Fibroblast of skin of left quadriceps (primary cell): ENCODE data around the gene CDYL2.
"Not testable (repeated sequence)": the region's sequence is repeated elsewhere in the genome, so short reads cannot be mapped to it uniquely, and the experiment has no call there.

Source experiments
- DNase-seq, 2 experiments: peaks; one replicate each; pipeline ENCODE4 v3.0.0-alpha.2; 2013; ENCODE audit warnings: low read depth in 2 of 2

CDYL2 gene

DNA sequence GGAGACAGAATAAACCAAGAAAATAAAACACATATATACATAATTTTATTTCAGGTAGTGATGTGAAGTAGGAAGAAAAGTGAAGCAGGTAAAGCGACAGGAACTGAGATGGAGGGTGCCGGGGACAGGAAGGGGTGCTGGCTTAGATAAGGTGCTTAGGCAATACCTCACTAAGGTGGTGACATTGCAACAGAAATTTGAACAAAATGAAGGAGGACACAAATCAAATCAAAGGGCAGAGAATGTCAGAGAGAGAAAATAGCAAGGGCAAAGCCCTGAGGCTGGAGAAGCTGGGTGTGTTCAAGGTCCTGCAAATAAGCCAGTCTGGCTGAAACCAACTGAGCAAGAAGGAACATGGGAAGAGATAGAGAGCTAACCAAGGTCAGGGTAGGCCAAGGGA lies 5.0 kb upstream of the CDYL2 start:
- DNase-seq = no peak

DNA sequence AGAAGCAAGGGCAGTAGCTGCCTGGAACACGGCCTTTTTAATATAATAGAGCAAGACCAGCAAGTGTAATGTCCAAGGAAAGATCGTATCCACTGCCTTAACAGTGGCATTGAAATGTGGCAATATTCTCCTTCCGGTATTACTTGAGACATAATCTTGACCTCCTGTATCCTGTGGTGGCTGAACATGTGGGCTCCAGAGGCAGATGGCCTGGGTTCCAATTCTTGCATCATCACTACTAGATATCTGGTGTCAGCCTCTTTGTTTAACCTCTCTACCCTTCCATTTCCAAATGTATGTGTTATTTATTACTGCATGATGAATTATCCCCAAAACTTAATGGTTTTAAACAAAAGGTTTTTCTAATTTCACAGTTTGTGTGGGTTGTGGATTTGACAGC lies 3.5 kb upstream of the CDYL2 start:
- DNase-seq = no peak

- DNase-seq = peak in 1 of 2 experiments; percentile 36
Measured at GRCh38 chr16:80806927-80807340, 2.5 kb upstream of the CDYL2 start.

GRCh38 chr16:80806289-80806688 lies 1.9 kb upstream of the CDYL2 start:
- no peak for DNase-seq

GRCh38 chr16:80804056-80804525 lies 307 bp downstream of the CDYL2 start:
- DNase-seq = peak; percentile 37 to 47

GRCh38 chr16:80803339-80804055 lies 901 bp downstream of the CDYL2 start:
- no peak for DNase-seq

- no peak for DNase-seq
Measured at GRCh38 chr16:80802902-80803301, 1.5 kb downstream of the CDYL2 start.

DNA sequence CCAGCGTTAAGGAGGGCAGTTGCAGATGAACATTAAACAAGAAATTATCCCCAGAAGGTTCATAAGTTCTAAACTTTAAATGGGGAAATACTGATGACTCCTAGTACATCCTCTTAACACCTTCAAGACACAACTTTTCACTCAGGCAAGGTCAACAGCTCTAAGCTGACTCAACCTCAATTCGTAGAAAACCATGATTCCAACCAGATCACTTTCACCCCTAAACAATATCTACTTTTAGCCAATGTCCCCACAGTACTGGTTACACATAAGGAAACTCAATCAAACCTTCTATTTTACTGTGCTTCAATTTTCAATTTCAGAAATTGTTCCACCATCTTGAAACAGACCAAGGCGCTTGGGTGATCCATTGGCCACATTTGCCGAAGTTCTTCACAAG lies 2.3 kb downstream of the CDYL2 start:
- no peak for DNase-seq

DNA sequence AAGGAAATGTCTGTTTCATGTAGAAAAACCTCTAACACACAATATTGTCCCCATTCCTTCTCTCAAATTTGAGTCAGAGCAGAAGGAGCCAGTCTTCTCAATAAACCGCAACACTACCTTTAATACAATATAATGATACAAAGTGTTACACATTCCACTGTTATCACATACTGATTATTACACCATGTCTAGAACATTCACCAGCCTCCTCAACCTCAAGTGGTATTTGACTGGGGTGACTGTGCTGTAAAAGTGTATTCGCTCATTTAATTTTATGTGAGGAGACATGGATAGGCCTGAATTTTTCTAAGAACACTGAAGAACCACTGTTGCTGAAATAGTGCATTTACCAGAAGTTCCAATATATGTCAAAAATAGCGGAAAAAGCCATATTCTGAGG lies 10.3 kb downstream of the CDYL2 start:
- no peak for DNase-seq

GRCh38 chr16:80792031-80792430 lies 12.4 kb downstream of the CDYL2 start:
- no peak for DNase-seq

- DNase-seq = no peak
Measured at GRCh38 chr16:80791411-80791810, 13.0 kb downstream of the CDYL2 start.

DNA sequence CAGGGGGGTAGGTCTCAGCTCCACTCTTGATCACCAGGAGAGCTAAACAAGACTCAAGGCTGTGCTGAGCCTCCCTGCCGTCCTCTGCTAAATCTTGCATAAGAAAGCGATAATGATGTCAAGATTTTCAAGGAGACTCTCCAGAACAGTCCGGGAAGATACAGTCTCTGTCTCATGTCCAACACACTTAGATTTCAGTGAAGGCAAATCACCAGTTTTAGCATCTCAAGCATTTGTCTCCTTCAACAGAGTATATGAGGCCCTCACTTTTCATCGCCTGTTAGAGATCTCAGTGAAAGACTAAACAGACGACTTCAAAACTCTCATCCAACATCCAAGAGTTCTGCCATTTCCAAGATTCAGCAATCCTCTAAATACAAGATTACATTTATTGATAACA lies 13.6 kb downstream of the CDYL2 start:
- DNase-seq = no peak

DNA sequence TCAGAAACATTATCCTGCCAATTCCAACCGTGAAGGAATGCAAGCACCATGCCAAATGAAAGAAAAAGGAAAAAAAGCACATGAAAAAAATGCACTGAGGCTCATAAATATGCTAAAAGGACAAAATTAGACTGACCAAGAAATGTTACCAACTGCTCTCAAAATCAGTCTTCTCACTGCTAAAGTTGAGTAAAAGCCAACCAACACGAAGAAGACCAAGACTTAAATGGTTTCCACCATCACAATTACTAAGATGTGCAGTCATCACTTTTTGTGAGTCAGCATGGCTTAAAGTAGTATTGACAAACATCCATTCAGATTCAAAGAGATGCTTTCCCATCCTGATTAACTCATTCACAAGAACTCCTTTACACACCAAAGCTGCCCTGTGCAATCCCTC lies 16.4 kb downstream of the CDYL2 start:
- DNase-seq = no peak

- not testable (repeated sequence) for DNase-seq
Measured at GRCh38 chr16:80786561-80786960, 17.8 kb downstream of the CDYL2 start.

DNA sequence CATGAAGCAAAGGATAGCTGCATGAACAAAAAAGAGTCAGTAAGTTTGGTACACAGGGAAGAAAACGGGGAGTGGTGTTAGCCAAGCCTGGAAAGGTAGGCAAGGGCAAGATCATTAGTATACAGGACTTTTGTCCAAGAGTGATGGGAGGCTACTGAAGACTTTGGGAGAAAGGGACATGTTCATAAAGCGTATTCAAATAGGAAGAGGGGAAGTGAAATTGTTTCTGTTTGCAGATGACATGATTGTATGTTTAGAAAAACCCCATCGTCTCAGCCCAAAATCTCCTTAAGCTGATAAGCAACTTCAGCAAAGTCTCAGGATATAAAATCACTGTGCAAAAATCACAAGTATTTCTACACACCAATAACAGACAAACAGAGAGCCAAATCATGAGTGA lies 19.4 kb downstream of the CDYL2 start:
- no peak for DNase-seq

- DNase-seq = no peak
Measured at GRCh38 chr16:80778703-80779102, 25.7 kb downstream of the CDYL2 start.

DNA sequence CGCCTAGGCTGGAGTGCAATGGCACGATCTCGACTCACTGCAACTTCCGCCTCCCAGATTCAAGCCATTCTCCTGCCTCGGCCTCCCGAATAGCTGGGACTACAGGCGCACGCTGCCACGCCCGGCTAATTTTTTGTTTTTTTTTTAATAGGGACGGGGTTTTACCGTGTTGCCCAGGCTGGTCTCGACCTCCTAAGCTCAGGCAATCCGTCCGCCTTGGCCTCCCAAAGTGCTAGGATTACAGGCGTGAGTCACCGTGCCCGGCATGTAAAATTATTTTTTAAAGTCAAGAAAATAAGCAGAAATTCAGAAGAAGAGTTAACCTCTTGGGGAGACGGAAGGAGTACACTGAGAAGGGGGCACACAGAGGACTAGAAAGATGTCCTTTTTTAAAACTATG lies 27.5 kb downstream of the CDYL2 start:
- no peak for DNase-seq

DNA sequence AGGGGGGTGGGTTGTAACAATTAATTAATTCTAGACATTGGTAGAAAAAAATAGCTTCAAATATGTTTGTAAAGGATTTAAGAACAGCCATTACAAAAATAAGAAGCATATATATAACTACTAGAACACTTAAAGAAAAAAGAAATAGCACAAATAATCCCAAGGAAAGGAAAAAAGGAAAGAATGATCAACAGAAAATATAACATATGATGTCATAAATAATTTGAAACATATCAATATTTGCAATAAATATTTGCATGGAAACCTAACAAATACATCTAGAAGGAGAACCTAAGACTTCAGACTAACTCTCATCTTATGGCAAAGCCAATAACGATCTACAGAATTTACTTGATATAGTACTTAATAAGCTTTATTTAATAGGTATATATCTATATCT lies 28.9 kb downstream of the CDYL2 start:
- DNase-seq = no peak

DNA sequence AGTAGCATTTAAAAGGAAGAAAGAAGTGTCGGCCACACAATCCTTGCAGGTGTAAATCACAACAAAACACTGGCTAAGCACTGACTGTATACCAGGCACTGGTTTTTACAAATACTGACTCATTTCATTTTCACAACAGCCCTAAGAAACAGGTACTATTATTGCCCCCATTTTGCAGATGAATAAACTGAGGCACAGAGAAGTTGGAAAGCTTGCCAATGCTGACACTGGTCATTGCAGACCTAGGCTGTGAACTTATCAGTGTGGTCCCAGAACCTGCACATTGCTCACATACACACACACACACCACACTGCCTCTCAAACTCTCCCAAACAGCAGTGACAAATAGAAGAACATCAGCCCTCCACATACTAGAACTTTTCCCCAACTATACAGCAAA lies 37.6 kb downstream of the CDYL2 start:
- DNase-seq = no peak

- DNase-seq = no peak
Measured at GRCh38 chr16:80759419-80760162, 44.8 kb downstream of the CDYL2 start.

- no peak for DNase-seq
Measured at GRCh38 chr16:80754476-80754875, 49.9 kb downstream of the CDYL2 start.

DNA sequence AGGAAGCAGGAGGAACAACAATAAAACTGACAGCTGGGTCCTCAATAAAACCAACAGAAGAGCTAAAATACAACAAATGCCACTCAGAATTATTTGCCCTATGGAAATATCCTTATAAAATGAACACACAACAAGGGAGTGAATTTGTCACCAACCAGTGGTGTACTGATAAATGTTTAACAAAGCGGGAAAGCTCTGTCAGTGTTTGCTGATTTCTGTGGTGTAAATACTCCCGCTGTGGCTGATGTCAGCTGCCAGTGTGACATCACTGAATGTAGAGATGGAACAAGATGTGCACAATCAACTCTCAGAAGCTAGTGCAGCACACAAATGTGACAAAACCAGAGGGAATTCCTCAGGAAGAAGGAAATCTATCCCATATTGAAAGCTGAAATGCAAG lies 51.9 kb downstream of the CDYL2 start:
- no peak for DNase-seq

DNA sequence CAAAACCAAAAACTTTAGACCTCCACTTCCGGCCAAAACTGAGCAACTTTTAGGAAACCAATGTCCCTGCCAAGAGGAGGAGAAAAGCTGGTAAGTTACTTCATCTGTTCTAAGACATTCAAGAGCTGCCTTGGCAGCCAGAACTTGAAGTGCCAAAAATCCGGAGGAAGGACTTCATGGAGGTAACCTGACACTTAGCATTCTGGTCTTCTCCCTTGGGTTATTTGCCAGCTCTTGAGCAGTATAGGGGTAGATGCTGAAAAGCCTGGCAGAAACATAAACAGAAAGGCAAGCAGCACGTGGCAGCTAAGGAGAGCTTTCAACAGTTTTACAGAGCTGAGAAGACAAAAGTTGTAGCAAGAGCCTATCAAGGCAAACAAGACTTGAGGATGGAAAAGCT lies 53.2 kb downstream of the CDYL2 start:
- DNase-seq = peak; percentile 24 to 36
